Activated T-helper 9 cell treated with anti-CD3 and anti-CD28 coated beads, Interleukin-2, amount 50 U/mL, for 16 hours (primary cell): ENCODE results near the gene ANKRD27.
"Not testable (repeated sequence)": the region's sequence is repeated elsewhere in the genome, so short reads cannot be mapped to it uniquely, and the experiment has no call there.

Experiments
- DNase-seq: peaks from one replicate; pipeline ENCODE4 v3.0.0-alpha.2; 2020; ENCODE audit warnings: low read depth

Gene ANKRD27

GRCh38 chr19:32652894-32653598 is 21.9 kb downstream of the ANKRD27 start:
- no peak for DNase-seq

GRCh38 chr19:32652331-32652730 is 22.6 kb downstream of the ANKRD27 start:
- not testable (repeated sequence) for DNase-seq

- no peak for DNase-seq
Measured at GRCh38 chr19:32651729-32652140, 23.2 kb downstream of the ANKRD27 start.

DNA sequence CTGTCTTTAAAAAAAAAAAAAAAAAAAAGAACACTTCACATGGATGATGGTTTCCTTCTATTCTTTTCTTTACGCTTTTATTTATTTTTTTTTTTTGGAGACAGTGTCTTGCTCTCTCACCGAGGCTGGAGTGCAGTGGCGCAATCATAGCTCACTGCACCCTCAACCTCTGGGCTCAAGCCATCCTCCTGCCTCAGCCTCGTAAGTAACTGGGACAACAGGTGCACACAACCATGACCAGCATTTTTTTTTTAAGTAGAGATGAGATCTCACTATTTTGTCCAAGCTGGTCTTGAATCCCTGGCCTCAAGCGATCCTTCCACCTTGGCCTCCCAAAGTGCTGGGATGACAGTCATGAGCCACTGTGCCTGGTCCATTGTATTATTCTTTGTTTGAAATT is 24.3 kb downstream of the ANKRD27 start:
- DNase-seq, result no peak

DNA sequence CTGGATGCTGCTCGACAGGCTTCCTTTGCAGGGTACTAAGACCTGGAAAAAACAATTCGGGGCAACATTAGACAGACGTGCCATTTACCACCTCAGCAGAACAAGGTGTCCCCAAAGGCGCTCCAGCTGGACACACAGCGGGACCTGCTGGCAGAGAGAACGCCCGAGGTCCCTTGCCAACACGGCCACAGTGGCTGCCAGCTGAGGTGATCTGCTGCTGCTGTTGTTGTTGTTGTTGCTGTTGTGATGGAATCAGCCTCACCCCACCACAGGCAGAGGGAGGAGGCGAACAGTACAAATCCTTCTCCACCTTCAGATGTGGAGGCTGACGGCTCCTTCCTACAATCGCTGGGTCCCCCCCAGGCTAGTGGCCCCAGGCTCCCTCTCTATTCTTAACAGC is 25.2 kb downstream of the ANKRD27 start:
- no peak for DNase-seq

DNA sequence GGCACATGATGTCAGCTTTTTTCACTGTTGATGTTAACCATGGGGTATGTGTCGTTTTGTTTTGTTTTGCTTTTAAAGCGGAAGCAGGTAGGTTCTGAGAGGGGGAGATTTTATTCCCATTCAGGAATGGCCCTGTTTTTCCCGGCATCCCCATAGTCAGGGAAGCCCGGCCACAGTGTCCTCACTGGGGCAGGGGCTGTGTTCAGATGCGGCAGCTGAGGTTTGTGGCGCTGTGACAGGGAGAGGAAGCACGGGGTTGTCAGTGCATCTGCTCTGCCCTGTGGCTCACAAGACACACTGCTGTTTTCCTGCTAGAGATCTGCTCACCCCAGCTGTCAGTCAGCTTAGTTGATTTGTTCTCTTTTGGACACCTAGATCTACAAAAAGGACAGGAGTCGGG is 27.6 kb downstream of the ANKRD27 start:
- no peak for DNase-seq

DNA sequence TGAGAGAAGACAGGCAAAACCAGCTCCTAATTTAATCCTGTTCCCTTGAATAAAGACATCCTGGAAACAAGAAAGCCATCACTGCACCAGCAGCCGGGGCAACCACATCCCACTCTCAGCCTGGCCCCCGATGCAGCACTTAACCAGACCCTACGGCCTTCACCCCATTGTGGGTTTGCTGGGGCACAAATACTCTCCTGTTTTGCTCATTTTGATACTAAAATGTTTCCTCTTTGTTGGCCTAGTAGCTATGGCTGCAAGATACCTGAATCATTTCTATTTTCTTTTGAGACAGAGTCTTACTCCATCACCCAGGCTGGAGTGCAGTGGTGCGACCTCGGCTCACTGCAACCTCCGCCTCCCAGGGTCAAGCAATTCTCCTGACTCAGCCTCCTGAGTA is 28.4 kb downstream of the ANKRD27 start:
- no peak for DNase-seq

DNA sequence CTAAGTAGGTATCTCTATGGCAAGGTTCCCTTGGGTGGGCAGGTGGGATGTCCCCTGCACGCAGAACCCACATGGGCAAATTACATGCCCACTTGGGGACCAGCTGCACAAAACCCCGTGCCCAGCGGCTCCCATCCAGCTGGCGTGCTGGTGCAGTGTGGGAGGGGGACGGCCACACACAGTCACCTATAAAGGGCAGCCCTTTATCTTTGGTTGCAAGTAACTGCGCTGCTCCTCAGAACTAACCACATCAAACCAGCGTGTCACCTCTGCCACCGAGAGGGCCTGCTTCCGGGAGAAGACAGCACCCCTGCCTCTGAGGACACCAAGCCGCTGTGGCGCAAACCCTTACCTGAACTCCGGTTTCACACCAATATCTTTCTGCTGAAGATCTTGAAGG is 32.2 kb downstream of the ANKRD27 start:
- DNase-seq, result peak; percentile 25

DNA sequence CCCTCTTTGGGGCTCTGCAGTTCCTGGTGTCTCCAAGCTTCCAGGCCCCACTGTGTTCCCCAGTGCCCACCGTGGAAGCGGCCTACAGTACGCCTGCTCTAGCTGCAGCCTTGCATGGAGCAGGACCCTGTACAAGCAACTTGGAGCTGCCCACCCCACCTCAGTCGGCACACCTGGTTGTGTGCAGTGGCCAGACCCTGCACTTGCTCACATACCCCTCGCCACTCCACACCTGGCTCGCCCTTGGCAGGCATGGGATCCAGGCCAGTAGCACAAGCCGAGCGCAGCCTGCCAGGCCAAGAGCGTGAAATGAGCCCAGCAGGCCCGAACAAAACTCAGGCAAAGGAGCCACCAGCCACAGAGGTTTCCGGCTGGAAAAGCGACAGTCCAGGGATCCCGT is 36.4 kb downstream of the ANKRD27 start:
- no peak for DNase-seq

GRCh38 chr19:32637480-32637879 is 37.5 kb downstream of the ANKRD27 start:
- no peak for DNase-seq

- no peak for DNase-seq
Measured at GRCh38 chr19:32631381-32631780, 43.6 kb downstream of the ANKRD27 start.

DNA sequence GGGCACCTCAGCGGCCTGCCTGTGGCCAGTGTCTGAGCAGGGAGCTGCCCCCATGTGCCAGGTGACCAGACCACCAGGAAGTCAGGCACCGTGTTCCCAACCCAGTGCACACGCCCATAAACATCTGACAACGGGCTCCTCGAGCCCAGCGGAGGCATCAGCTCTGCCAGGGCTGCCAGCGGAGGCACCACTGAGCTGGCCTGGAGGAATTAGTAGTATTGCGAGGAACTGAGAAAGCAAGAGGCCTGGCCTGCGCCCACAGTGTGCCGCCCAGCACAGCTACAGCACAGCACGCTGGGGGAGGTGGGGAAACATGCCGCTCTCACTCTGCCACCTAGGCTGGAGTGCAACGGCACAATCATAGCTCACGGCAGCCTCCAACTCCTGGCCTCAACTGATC is 44.6 kb downstream of the ANKRD27 start:
- DNase-seq, result no peak

DNA sequence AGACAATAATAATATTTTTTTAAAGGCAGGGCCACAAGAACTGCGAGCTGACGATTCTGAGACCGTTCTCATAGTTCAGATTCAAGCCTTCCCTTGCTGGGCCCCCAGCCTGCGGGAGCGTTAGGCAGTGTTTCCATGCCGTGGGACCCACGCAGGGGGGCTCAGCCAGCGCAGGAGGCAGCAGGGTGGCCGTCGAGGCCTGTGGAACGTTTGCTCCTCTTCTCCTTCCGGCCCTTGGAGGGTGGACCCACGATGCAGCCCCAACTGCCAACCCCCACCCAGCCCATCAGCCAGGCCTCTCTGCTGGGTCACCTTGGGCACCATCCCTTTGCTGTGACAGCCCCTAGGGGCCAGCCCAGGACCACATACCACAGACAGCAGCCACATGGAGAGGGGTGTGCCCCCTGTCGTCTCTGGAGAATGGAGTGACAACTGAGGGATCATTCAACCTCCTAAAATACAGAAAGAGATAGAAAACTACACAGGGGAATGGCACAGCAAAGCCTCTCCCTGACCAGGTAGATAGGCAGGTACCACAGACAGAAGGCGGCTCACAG is 47.2 kb downstream of the ANKRD27 start:
- DNase-seq, result no peak

DNA sequence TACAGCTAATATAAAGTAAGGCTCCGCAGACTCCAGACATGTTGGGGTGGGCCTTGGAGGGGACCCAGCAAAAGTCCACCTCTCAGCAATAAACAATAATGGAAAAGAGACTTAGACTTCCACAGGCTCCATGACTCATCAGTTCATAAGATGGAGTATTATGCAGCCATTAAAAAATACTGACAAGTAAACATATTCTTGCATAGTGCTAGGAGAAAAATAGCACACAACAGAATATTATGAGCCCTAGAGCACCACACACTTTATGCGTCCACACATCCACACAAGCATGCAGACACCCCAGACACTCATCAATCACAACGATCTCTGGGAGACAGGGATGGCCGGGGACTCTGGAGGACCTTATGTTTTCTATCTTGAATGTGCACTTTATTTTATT is 48.0 kb downstream of the ANKRD27 start:
- DNase-seq, result no peak

DNA sequence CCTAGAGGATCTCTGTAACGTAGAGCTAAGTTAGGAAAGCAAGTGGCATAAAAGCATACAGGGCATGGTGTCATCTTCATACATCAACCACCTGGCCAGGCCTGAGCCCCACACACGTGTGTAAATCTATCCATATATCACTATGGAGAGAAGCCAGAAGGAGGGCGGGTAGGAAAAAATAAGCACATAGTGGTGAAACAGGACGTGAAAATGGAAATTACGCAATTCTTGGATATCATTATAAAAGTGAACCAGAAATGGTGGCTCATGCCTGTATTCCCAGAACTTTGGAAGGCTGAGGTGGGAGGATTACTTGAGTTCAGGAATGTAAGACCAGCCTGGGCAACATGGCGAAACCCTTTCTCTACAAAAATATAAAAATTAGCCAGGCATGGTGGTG is 50.6 kb downstream of the ANKRD27 start:
- DNase-seq, result no peak

DNA sequence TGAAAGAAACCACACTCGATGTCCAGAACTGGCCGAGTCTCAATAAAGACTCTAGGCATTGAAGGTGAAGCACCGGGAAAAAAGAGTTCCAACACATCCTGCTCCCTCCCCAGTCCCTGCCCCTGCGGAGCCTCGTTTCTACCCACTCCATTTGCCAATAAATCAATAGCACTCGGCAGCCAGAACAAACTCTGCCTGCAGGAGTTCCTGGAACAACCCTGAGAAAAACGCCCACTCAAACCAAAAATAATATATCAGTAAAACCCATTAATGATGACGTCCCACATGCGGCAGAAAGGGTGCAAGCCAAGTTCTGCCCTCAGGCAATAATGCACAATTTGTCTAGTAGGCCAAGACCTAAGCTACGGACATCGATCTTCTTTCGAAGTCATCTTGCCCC is 53.0 kb downstream of the ANKRD27 start:
- no peak for DNase-seq

DNA sequence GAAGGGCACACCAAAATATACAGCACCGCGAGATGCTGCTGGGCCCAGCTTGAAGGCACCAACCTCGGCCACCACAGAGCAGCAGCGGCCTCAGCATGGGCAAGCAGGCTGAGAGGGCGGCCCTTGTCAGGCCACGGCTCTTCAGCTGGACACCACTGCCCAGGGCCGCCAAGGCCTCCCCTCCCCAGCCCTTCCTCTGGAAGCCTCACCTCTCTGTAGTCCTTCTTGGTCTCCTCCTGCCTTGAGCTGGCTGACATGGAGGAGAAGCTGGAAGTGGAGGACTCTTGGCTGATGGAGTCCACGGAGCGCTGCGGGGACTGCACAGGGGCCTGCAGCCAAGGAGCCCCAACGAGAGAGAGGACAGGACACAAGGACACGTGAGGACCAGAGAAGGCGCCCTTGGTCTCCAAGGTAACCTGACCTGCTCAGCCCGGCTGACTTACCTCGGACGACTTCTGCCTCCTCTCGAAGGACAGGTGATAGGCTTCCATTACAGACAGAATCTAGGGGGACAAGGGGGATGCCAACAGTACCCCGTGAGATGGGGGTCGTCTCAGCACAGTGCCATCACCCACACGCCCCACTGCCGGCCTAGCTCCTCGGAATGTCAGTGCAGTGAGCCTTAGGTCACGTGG is 55.8 kb downstream of the ANKRD27 start:
- DNase-seq, result no peak

- DNase-seq, result no peak
Measured at GRCh38 chr19:32615569-32615968, 59.4 kb downstream of the ANKRD27 start.

DNA sequence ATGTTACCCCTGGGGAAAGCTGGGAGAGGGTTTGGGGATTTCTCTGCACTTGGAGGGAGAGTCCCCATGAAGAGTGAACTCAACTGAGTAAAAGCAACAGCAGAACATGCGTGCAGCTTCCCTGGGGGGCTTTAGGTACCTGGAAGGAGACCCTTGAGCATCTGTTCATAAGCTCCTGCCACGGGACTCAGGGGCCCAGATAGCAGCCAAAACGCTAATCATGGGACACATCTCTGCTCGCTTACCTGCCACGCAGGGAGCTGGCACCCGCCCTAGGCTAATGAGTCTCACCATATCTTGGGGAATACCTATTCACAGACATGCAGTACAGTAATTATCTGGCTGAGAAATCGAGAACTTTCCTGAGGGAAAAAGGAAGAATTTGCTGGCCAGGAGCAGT is 60.1 kb downstream of the ANKRD27 start:
- DNase-seq, result no peak

DNA sequence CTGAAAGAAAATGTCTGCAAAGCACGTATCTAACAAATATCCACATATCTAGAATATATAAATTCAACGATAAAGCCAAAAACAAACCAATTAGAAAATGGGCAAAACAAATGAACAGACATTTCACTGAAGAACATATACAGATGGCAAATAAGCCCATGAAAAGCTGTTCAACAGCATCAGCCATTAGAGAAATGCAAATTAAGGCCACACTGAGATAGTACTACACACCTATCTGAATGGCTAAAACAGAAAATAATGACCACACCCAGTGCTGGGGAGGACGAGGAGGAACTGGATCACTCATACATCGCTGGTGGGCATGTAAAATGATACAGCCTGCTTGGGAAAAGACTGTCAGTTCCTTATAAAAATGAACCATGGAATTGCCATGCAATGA is 62.0 kb downstream of the ANKRD27 start:
- no peak for DNase-seq

GRCh38 chr19:32611161-32611560 is 63.8 kb downstream of the ANKRD27 start:
- DNase-seq, result no peak

DNA sequence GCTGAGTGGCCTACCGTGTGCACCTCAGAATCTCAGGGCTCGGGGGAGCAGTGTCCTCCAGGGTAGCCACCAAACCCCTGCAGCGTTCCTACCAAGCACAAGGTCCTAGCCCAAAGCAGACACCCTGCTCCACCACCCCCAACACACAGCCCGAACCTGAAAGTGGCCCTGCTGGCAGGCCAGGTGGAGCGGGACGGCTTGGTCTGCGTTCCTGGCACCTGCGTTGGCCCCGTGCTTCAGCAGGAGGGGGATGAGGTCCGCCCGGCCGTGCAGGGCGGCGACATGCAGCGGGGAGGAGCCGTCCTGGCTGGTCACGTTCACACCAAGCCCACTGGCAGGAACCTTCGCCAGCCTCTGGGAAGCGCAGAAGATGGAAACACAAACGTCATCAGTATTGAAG is 67.5 kb downstream of the ANKRD27 start:
- DNase-seq, result no peak

DNA sequence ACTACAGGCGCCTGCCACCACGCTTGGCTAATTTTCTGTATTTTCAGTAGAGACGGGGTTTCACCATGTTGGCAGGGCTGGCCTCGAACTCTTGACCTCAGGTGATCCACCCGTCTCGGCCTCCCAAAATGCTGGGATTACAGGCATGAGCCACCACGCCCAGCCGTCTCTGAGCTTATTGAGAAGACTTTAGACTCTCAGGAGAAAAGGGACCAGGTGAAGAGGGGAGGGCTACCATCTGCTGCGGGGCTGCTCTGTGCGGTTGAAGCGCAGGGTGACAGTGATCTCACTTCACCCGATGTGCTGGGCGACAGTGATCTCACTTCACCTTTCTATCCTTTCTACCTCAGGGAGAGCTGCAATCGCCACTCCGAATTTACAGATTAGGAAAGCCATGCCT is 68.7 kb downstream of the ANKRD27 start:
- DNase-seq, result no peak

- DNase-seq, result no peak
Measured at GRCh38 chr19:32605544-32605943, 69.4 kb downstream of the ANKRD27 start.
